HepG2 (cell line): ENCODE results near the gene DNAJC18. TPM values are rescaled to one million over a fixed set of nuclear protein-coding genes. Genes with fewer than 3 reads are reported as not detected.

Source experiments
- ARID5B ChIP-seq: IDR thresholded peaks from 2 replicates; pipeline ENCODE4 v1.4.0; 2020; ENCODE audit warnings: mild to moderate bottlenecking, missing genetic modification reagents
- BCL3 ChIP-seq: sonication (generic); formaldehyde crosslinking; IDR thresholded peaks from 2 replicates; pipeline ENCODE4 v1.5.1; 2020; ENCODE audit warnings: mild to moderate bottlenecking, missing genetic modification reagents, moderate library complexity
- BCL6 ChIP-seq: IDR thresholded peaks from 2 replicates; pipeline ENCODE4 v1.6.1; 2016; ENCODE audit warnings: missing genetic modification reagents, missing compliant biosample characterization
- ETV6 ChIP-seq: sonication (generic); formaldehyde crosslinking; conservative IDR thresholded peaks from 2 replicates; pipeline ENCODE4 v1.4.0; 2020; ENCODE audit warnings: missing genetic modification reagents
- HNF4G ChIP-seq, 2 experiments: sonication (generic) in 1 of 2; formaldehyde crosslinking in 1 of 2; IDR thresholded peaks; 2 replicates each; pipeline versions ENCODE4 v1.4.0 to v1.6.1; 2011 to 2020; ENCODE audit warnings: borderline replicate concordance in 2 of 2, low read depth in 2 of 2, mild to moderate bottlenecking in 2 of 2, low read length in 1 of 2, missing genetic modification reagents in 1 of 2, moderate library complexity in 1 of 2
- MNT ChIP-seq: fragments of 450-650 bp; IDR thresholded peaks from 2 replicates; pipeline ENCODE4 v1.6.1; 2016
- PAXIP1 ChIP-seq: sonication (generic); formaldehyde crosslinking; conservative IDR thresholded peaks from 2 replicates; pipeline ENCODE4 v1.4.0; 2020; ENCODE audit warnings: mild to moderate bottlenecking, missing genetic modification reagents, moderate library complexity
- SP5 ChIP-seq: IDR thresholded peaks from 2 replicates; pipeline ENCODE4 v1.6.1; 2016; ENCODE audit warnings: low read depth, borderline replicate concordance
- ZMYM4 ChIP-seq: sonication (generic); formaldehyde crosslinking; IDR thresholded peaks from 2 replicates; pipeline ENCODE4 v1.8.1; 2023; ENCODE audit warnings: mild to moderate bottlenecking, missing genetic modification reagents
- ZNF687 ChIP-seq: sonication (generic); formaldehyde crosslinking; IDR thresholded peaks from 2 replicates; pipeline ENCODE4 v1.5.1; 2020; ENCODE audit warnings: mild to moderate bottlenecking, missing genetic modification reagents, moderate library complexity
- ZNF772 ChIP-seq: sonication (generic); formaldehyde crosslinking; IDR thresholded peaks from 2 replicates; pipeline ENCODE4 v1.5.0; 2020; ENCODE audit warnings: mild to moderate bottlenecking, missing genetic modification reagents
- polyA plus RNA-seq, 8 experiments: library from polyadenylated mRNA; depleted of rRNA in 3 of 8; stranded (reverse) in 7 of 8; unstranded in 1 of 8; fragments of >200 nt; fragmentation: Illumina TruSeq in 4 of 8; extraction: Trizol in 4 of 8; gene quantifications; 2 replicates each; pipeline versions ENCODE4 v1.2.1 to v1.2.3, GENCODE V29; 2011 to 2016; ENCODE audit warnings: low read depth in 4 of 8, missing spikeins in 1 of 8, mixed read lengths in 1 of 8; ENCODE audit not compliant: insufficient read depth in 1 of 8
- total RNA-seq, 5 experiments: library from RNA; depleted of rRNA; stranded (reverse); fragments of >200 nt; fragmentation: Illumina TruSeq; extraction: Trizol; gene quantifications; 2 replicates each; pipeline ENCODE4 v1.2.3, GENCODE V29; 2016; ENCODE audit warnings: low read depth in 1 of 5

The DNAJC18 gene
- total and polyA plus RNA-seq, 2 of the 13 experiments (the other 11 are each of a cell fraction or from before 2014, with no cell fraction given), result 6.5 to 6.6 TPM

- TF ChIP-seq BCL3 (peak; percentile 95), BCL6 (CRISPR knock-in tag) (peak; percentile 58; the same call in 1 of the 2 replicates), ZNF772 (CRISPR knock-in tag) (0 out of 2 replicates have a peak, but pooled peaks have one; percentile 48), ETV6 (CRISPR knock-in tag) (no peak), PAXIP1 (peak; percentile 79), SP5 (peak; percentile 86; the same call in 1 of the 2 replicates), ZMYM4 (0 out of 2 replicates have a peak, but pooled peaks have one; percentile 14), ARID5B (peak; percentile 63), MNT (no peak), HNF4G (IDR thresholded peaks at IDR 0.05; ENCODE audit: borderline replicate concordance, low read depth, low read length) (peak; percentile 48; the same call in 1 of the 2 replicates), HNF4G (CRISPR knock-in tag; IDR thresholded peaks at IDR 0.05; ENCODE audit: borderline replicate concordance, low read depth) (peak; percentile 76; the same call in 1 of the 2 replicates), ZNF687 (peak; percentile 84)
Observed at GRCh38 chr5:139388198-139388821, 51.0 kb downstream of the DNAJC18 start (continued).
